ENCODE results near the gene LEFTY2.

The LEFTY2 gene

DNA sequence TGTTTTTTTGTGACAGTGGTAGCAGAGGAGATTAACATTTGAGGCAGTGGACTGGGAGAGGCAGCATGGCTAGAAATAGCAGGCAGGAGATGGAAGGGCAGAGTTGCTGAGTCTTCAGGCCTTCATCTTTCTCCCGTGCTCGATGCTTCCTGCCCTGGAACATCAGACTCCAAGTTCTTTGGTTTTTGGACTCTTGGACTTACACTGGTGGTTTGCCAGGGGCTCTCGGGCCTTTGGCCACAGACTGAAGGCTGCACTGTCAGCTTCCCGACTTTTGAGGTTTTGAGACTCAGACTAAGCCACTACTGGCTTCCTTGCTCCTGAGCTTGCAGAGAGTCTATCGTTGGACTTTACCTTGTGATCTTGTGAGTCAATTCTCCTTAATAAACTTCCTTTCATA, 24.2 kb upstream of the LEFTY2 start:
- Mint-ChIP-seq H3K36me3 (no peaks in the 10 kb centered on the region), H3K27ac (no peak overlapping the region), H3K9me3 (no peaks in the 10 kb centered on the region), H3K4me1 (peaks cover 6% of the 10 kb centered on the region), H3K4me3 (no peak overlapping the region), H3K27me3 (peaks cover 6% of the 10 kb centered on the region)
- ATAC-seq (ENCODE audit: low read depth), result no peak
- DNase-seq (ENCODE audit: low spot score in 2 of 2), result no peak

- Mint-ChIP-seq H3K27ac (no peak overlapping the region), H3K36me3 (no peaks in the 10 kb centered on the region), H3K27me3 (peaks cover 7% of the 10 kb centered on the region), H3K4me3 (no peak overlapping the region), H3K4me1 (peaks cover 5% of the 10 kb centered on the region), H3K9me3 (no peaks in the 10 kb centered on the region)
- DNase-seq (ENCODE audit: low spot score in 2 of 2) (no peak), ATAC-seq (ENCODE audit: low read depth) (no peak)
Observed at GRCh38 chr1:225963735-225964530, 22.9 kb upstream of the LEFTY2 start.

- H3K4me3 Mint-ChIP-seq, result no peak overlapping the region
Observed at GRCh38 chr1:225962440-225962975, 21.5 kb upstream of the LEFTY2 start.

GRCh38 chr1:225961659-225962439, 20.8 kb upstream of the LEFTY2 start:
- peaks cover 3% of the 10 kb centered on the region for H3K4me1 Mint-ChIP-seq
- no peak for DNase-seq (ENCODE audit: low spot score in 2 of 2)
- no peak overlapping the region for H3K4me3 Mint-ChIP-seq
- H3K36me3 Mint-ChIP-seq, result no peaks in the 10 kb centered on the region
- H3K27me3 Mint-ChIP-seq, result peaks cover 5% of the 10 kb centered on the region
- no peaks in the 10 kb centered on the region for H3K9me3 Mint-ChIP-seq
- ATAC-seq (ENCODE audit: low read depth), result no peak
- no peak overlapping the region for H3K27ac Mint-ChIP-seq

More at GRCh38 chr1:225962440-225962975, 21.5 kb upstream of the LEFTY2 start:
- Mint-ChIP-seq H3K4me1 (peaks cover 3% of the 10 kb centered on the region), H3K27me3 (peaks cover 5% of the 10 kb centered on the region), H3K27ac (no peak overlapping the region), H3K36me3 (no peaks in the 10 kb centered on the region), H3K9me3 (no peaks in the 10 kb centered on the region)
- peak; percentile 92 for ATAC-seq (ENCODE audit: low read depth)
- DNase-seq (ENCODE audit: low spot score in 2 of 2), result peak; percentile 48 to 69

GRCh38 chr1:225958041-225958440, 17.0 kb upstream of the LEFTY2 start:
- no peaks in the 10 kb centered on the region for H3K36me3 Mint-ChIP-seq
- H3K27me3 Mint-ChIP-seq, result peaks cover 16% of the 10 kb centered on the region
- no peak overlapping the region for H3K27ac Mint-ChIP-seq
- DNase-seq (ENCODE audit: low spot score in 2 of 2) (no peak), ATAC-seq (ENCODE audit: low read depth) (no peak)
- H3K9me3 Mint-ChIP-seq, result no peaks in the 10 kb centered on the region
- no peak overlapping the region for H3K4me3 Mint-ChIP-seq
- H3K4me1 Mint-ChIP-seq, result peaks cover 3% of the 10 kb centered on the region

DNA sequence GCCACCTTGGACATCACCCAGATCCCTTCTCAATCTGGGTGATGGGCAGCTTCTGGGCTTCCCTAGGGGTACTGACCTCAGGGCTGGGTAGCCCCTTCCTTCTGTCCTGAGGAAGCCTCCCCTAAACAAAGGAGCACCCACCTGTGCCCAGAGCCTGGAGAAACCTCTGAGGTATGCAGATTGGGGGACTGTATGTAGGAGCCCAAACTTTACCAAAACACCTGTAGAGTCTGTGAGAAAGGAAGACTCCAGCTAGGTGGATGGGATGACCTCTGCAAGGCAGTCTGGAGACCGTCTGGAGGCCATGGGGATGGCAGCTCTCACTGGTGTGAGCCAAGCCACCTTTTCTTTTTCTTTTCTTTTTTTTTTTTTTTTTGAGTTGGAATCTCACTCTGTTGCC, 13.7 kb upstream of the LEFTY2 start:
- Mint-ChIP-seq H3K36me3 (no peaks in the 10 kb centered on the region), H3K4me3 (no peak overlapping the region), H3K27ac (no peak overlapping the region), H3K9me3 (no peaks in the 10 kb centered on the region), H3K27me3 (peaks cover 23% of the 10 kb centered on the region), H3K4me1 (no peaks in the 10 kb centered on the region)
- DNase-seq (ENCODE audit: low spot score in 2 of 2) (no peak), ATAC-seq (ENCODE audit: low read depth) (no peak)

- Mint-ChIP-seq H3K9me3 (no peaks in the 10 kb centered on the region), H3K36me3 (no peaks in the 10 kb centered on the region), H3K27ac (no peak overlapping the region), H3K4me1 (no peaks in the 10 kb centered on the region), H3K4me3 (no peak overlapping the region), H3K27me3 (peaks cover 25% of the 10 kb centered on the region)
- DNase-seq (ENCODE audit: low spot score in 2 of 2) (no peak), ATAC-seq (ENCODE audit: low read depth) (no peak)
Observed at GRCh38 chr1:225953315-225953714, 12.3 kb upstream of the LEFTY2 start.

- DNase-seq (ENCODE audit: low spot score in 2 of 2), result no peak
- Mint-ChIP-seq H3K9me3 (no peaks in the 10 kb centered on the region), H3K4me3 (no peak overlapping the region), H3K36me3 (no peaks in the 10 kb centered on the region), H3K27ac (no peak overlapping the region), H3K27me3 (peaks cover 28% of the 10 kb centered on the region), H3K4me1 (no peaks in the 10 kb centered on the region)
- ATAC-seq (ENCODE audit: low read depth), result no peak
Observed at GRCh38 chr1:225950905-225951497, 10.0 kb upstream of the LEFTY2 start.

DNA sequence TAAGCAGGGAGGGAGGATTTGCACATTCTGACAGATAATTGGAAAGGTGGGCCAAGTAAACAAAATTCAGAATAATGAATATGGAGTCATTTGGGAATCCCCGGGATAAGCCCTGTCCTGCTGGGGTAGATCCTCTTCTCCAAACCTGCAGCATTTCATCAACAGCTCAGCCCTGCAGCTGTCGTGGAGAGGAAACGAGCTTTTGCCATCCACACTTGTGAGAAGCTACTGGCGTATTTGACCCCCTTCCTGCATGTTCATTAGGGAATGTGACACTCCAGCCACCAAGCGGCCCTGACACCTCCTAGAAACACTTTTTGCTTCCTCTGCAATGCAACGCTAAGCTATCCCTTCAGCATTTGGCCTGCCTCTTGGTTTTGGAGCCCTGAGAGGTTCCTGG, 8.0 kb upstream of the LEFTY2 start:
- no peaks in the 10 kb centered on the region for H3K36me3 Mint-ChIP-seq
- peaks cover 5% of the 10 kb centered on the region for H3K4me1 Mint-ChIP-seq
- no peaks in the 10 kb centered on the region for H3K9me3 Mint-ChIP-seq
- peaks cover 25% of the 10 kb centered on the region for H3K27me3 Mint-ChIP-seq
- no peak overlapping the region for H3K27ac Mint-ChIP-seq
- no peak for ATAC-seq (ENCODE audit: low read depth)
- no peak overlapping the region for H3K4me3 Mint-ChIP-seq
- DNase-seq (ENCODE audit: low spot score in 2 of 2), result no peak

GRCh38 chr1:225946803-225947202, 5.8 kb upstream of the LEFTY2 start:
- Mint-ChIP-seq H3K9me3 (no peaks in the 10 kb centered on the region), H3K36me3 (no peaks in the 10 kb centered on the region), H3K27me3 (peaks cover 18% of the 10 kb centered on the region), H3K4me1 (peaks cover 5% of the 10 kb centered on the region), H3K4me3 (no peak overlapping the region), H3K27ac (no peak overlapping the region)
- no peak for DNase-seq (ENCODE audit: low spot score in 2 of 2)
- no peak for ATAC-seq (ENCODE audit: low read depth)

GRCh38 chr1:225946082-225946620, 5.1 kb upstream of the LEFTY2 start:
- no peak overlapping the region for H3K27ac Mint-ChIP-seq
- ATAC-seq (ENCODE audit: low read depth) (no peak), DNase-seq (ENCODE audit: low spot score in 2 of 2) (no peak)
- H3K4me3 Mint-ChIP-seq, result no peak overlapping the region
- H3K27me3 Mint-ChIP-seq, result peaks cover 15% of the 10 kb centered on the region
- H3K36me3 Mint-ChIP-seq, result no peaks in the 10 kb centered on the region
- H3K9me3 Mint-ChIP-seq, result no peaks in the 10 kb centered on the region
- peaks cover 5% of the 10 kb centered on the region for H3K4me1 Mint-ChIP-seq

GRCh38 chr1:225945564-225945963, 4.5 kb upstream of the LEFTY2 start:
- ATAC-seq (ENCODE audit: low read depth), result no peak
- DNase-seq (ENCODE audit: low spot score in 2 of 2), result no peak
- H3K9me3 Mint-ChIP-seq, result no peaks in the 10 kb centered on the region
- H3K4me3 Mint-ChIP-seq, result no peak overlapping the region
- H3K4me1 Mint-ChIP-seq, result peaks cover 5% of the 10 kb centered on the region
- no peaks in the 10 kb centered on the region for H3K36me3 Mint-ChIP-seq
- H3K27me3 Mint-ChIP-seq, result peaks cover 12% of the 10 kb centered on the region
- no peak overlapping the region for H3K27ac Mint-ChIP-seq

- Mint-ChIP-seq H3K36me3 (no peaks in the 10 kb centered on the region), H3K4me3 (no peak overlapping the region)
- peak; percentile 99 for ATAC-seq (ENCODE audit: low read depth)
Observed at GRCh38 chr1:225944951-225945350, 3.9 kb upstream of the LEFTY2 start.

DNA sequence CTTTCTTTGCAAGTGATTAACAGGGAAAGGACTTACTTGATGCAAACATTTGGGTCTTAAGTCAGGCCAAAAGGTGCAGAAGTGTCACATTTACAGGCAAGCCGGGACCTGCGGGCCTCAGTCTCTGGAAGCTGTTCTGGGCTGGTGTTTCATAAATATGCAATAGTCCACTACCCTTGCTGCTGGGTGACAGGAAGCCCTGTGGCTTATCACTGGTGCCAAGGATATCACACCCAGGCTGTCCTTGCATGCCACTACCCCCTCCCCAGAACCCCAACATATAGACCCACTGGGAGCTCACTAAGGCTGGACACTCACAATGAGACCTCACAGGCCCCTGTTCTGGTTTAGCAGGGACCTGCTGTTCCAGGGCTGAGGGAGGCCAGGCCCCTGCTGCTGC, 3.4 kb upstream of the LEFTY2 start:
- DNase-seq (ENCODE audit: low spot score in 2 of 2) (no peak), ATAC-seq (ENCODE audit: low read depth) (no peak)
- H3K9me3 Mint-ChIP-seq, result no peaks in the 10 kb centered on the region
- no peaks in the 10 kb centered on the region for H3K36me3 Mint-ChIP-seq
- no peak overlapping the region for H3K27ac Mint-ChIP-seq
- H3K4me3 Mint-ChIP-seq, result no peak overlapping the region
- peaks cover 11% of the 10 kb centered on the region for H3K27me3 Mint-ChIP-seq
- H3K4me1 Mint-ChIP-seq, result peaks cover 5% of the 10 kb centered on the region

More at GRCh38 chr1:225944951-225945350, 3.9 kb upstream of the LEFTY2 start:
- H3K9me3 Mint-ChIP-seq, result no peaks in the 10 kb centered on the region
- no peak overlapping the region for H3K27ac Mint-ChIP-seq
- peak; percentile 34 to 36 for DNase-seq (ENCODE audit: low spot score in 2 of 2)
- H3K27me3 Mint-ChIP-seq, result peaks cover 11% of the 10 kb centered on the region
- peaks cover 5% of the 10 kb centered on the region for H3K4me1 Mint-ChIP-seq

Data from memory B cell (primary cell).